ENCODE data around the gene NAA16.

GRCh38 chr13:41276824-41277223, 34.2 kb upstream of the NAA16 start:
- TF ChIP-seq POLR2AphosphoS5 (IDR thresholded peaks at IDR 0.05) (no peak), CTCF (IDR thresholded peaks at IDR 0.05) (no peak), POLR2A (IDR thresholded peaks at IDR 0.05) (no peak)
